Liver (tissue), 9 donors: ENCODE results near the gene NDUFA8. TPM values are rescaled to one million over a fixed set of nuclear protein-coding genes. Genes with fewer than 3 reads are reported as not detected.

Experiments
- DNase-seq: peaks from one replicate; pipeline ENCODE4 v3.0.0-alpha.2; 2017; ENCODE audit warnings: low spot score
- H3K27ac ChIP-seq, 2 donors: one replicate each; pipeline ENCODE4 v1.7.0; 2013; ENCODE audit warnings: inconsistent platforms in 2 of 2, low read length in 2 of 2, control low read depth in 1 of 2, low read depth in 1 of 2, mild to moderate bottlenecking in 1 of 2
- H3K27me3 ChIP-seq, 4 donors: one replicate each; pipeline versions ENCODE4 v1.6.1 to v1.7.0; 2013; ENCODE audit warnings: low read length in 3 of 4, inconsistent platforms in 1 of 4, mild to moderate bottlenecking in 1 of 4, moderate library complexity in 1 of 4; ENCODE audit not compliant: control insufficient read depth in 4 of 4, insufficient read depth in 4 of 4
- H3K36me3 ChIP-seq, 4 donors: one replicate each; pipeline versions ENCODE4 v1.6.1 to v1.7.0; 2013; ENCODE audit warnings: low read length in 3 of 4, mild to moderate bottlenecking in 3 of 4, low read depth in 1 of 4, moderate library complexity in 1 of 4; ENCODE audit not compliant: control insufficient read depth in 4 of 4, insufficient read depth in 3 of 4
- H3K4me1 ChIP-seq, 4 donors: one replicate each; pipeline versions ENCODE4 v1.6.1 to v1.7.0; 2013; ENCODE audit warnings: low read length in 3 of 4, mild to moderate bottlenecking in 3 of 4, moderate library complexity in 1 of 4; ENCODE audit not compliant: control insufficient read depth in 4 of 4, insufficient read depth in 4 of 4
- H3K4me3 ChIP-seq, 3 donors: one replicate each; pipeline versions ENCODE4 v1.6.1 to v1.7.0; 2013; ENCODE audit warnings: low read length in 3 of 3, control low read depth in 1 of 3, low read depth in 1 of 3, mild to moderate bottlenecking in 1 of 3
- H3K9ac ChIP-seq, 2 donors: one replicate each; pipeline ENCODE4 v1.7.0; 2013; ENCODE audit warnings: low read length in 2 of 2, mild to moderate bottlenecking in 2 of 2, moderate library complexity in 2 of 2, control low read depth in 1 of 2, low read depth in 1 of 2
- H3K9me3 ChIP-seq, 4 donors: one replicate each; pipeline versions ENCODE4 v1.6.1 to v1.7.0; 2013; ENCODE audit warnings: low read length in 3 of 4; ENCODE audit not compliant: control insufficient read depth in 4 of 4
- EGR1 ChIP-seq, 2 donors: IDR thresholded peaks; 2 replicates each; pipeline ENCODE4 v1.6.1; 2016 to 2018; ENCODE audit warnings: antibody characterized with exemption in 2 of 2, low read depth in 2 of 2
- FOXA1 ChIP-seq: IDR thresholded peaks from 2 replicates; pipeline ENCODE4 v1.6.1; 2016; ENCODE audit warnings: antibody characterized with exemption
- FOXA2 ChIP-seq: IDR thresholded peaks from 2 replicates; pipeline ENCODE4 v1.6.1; 2016; ENCODE audit warnings: antibody characterized with exemption
- GABPA ChIP-seq, 2 donors: IDR thresholded peaks in 1 of 2; conservative IDR thresholded peaks in 1 of 2; 2 replicates each; pipeline ENCODE4 v1.6.1; 2016; ENCODE audit warnings: antibody characterized with exemption in 2 of 2, mild to moderate bottlenecking in 1 of 2, moderate library complexity in 1 of 2
- HNF4A ChIP-seq, 2 donors: conservative IDR thresholded peaks; 2 replicates each; pipeline ENCODE4 v1.6.1; 2016; ENCODE audit warnings: antibody characterized with exemption in 2 of 2, mild to moderate bottlenecking in 2 of 2
- HNF4G ChIP-seq: IDR thresholded peaks from 2 replicates; pipeline ENCODE4 v1.6.1; 2016; ENCODE audit warnings: antibody characterized with exemption
- JUND ChIP-seq, 2 donors: IDR thresholded peaks; 2 replicates each; pipeline ENCODE4 v1.6.1; 2016; ENCODE audit warnings: antibody characterized with exemption in 2 of 2
- NR2F2 ChIP-seq: IDR thresholded peaks from 2 replicates; pipeline ENCODE4 v1.6.1; 2016; ENCODE audit warnings: antibody characterized with exemption
- RAD21 ChIP-seq, 2 donors: IDR thresholded peaks; 2 replicates each; pipeline ENCODE4 v1.6.1; 2016; ENCODE audit warnings: antibody characterized with exemption in 2 of 2, mild to moderate bottlenecking in 2 of 2
- RXRA ChIP-seq, 2 donors: IDR thresholded peaks; 2 replicates each; pipeline ENCODE4 v1.6.1; 2017 to 2018; ENCODE audit warnings: antibody characterized with exemption in 2 of 2, mild to moderate bottlenecking in 1 of 2
- SP1 ChIP-seq: IDR thresholded peaks from 2 replicates; pipeline ENCODE4 v1.6.1; 2018; ENCODE audit warnings: antibody characterized with exemption, mild to moderate bottlenecking
- TAF1 ChIP-seq: conservative IDR thresholded peaks from 2 replicates; pipeline ENCODE4 v1.6.1; 2016; ENCODE audit warnings: antibody characterized with exemption, mild to moderate bottlenecking
- YY1 ChIP-seq: IDR thresholded peaks from 2 replicates; pipeline ENCODE4 v1.6.1; 2016; ENCODE audit warnings: antibody characterized with exemption, mild to moderate bottlenecking
- WGBS: extraction: QIAGEN DNeasy Blood & Tissue Kit; methylation state at CpG from one replicate; pipeline ENCODE4 v1.1.7; 2013; 5-methylcytosine and 5-hydroxymethylcytosine counted together
- polyA plus RNA-seq, 2 donors: library from polyadenylated mRNA; stranded (reverse) in 1 of 2; unstranded in 1 of 2; fragments of 200-250 nt in 1 of 2; fragments of >200 nt in 1 of 2; fragmentation: Nextera tagmentation in 1 of 2; extraction: Ambion mirVana in 1 of 2; gene quantifications; one replicate each; pipeline versions ENCODE4 v1.2.1 to v1.2.3, GENCODE V29; 2013 to 2015
- total RNA-seq, 2 donors: library from RNA; depleted of rRNA; stranded (reverse); fragments of >200 nt; gene quantifications; one replicate each; pipeline ENCODE4 v1.2.3, GENCODE V29; 2014
- TF ChIP-seq, protein P1 (sequence below): IDR thresholded peaks from 2 replicates; pipeline ENCODE4 v1.6.1; 2016; ENCODE audit warnings: antibody characterized with exemption, mild to moderate bottlenecking
- TF ChIP-seq, protein P2 (sequence below): fragments of 150-350 bp; IDR thresholded peaks from 2 replicates; pipeline ENCODE4 v1.5.1; 2017; ENCODE audit warnings: improper control_type of control experiment, low read depth, low read length; ENCODE audit not compliant: missing input control
- TF ChIP-seq, protein P3 (sequence below): IDR thresholded peaks from 2 replicates; pipeline ENCODE4 v1.6.1; 2016; ENCODE audit warnings: antibody characterized with exemption
- TF ChIP-seq, protein P4 (sequence below): IDR thresholded peaks from 2 replicates; pipeline ENCODE4 v1.6.1; 2016; ENCODE audit warnings: antibody characterized with exemption
- donor health status: healthy.
- donor health status: healthy.
- donor health status: healthy.
- donor health status: healthy.
- donor health status: healthy.

NDUFA8 gene
- total and polyA plus RNA-seq, 4 donors: 24.9 to 51.9 (median 38.8) TPM

DNA sequence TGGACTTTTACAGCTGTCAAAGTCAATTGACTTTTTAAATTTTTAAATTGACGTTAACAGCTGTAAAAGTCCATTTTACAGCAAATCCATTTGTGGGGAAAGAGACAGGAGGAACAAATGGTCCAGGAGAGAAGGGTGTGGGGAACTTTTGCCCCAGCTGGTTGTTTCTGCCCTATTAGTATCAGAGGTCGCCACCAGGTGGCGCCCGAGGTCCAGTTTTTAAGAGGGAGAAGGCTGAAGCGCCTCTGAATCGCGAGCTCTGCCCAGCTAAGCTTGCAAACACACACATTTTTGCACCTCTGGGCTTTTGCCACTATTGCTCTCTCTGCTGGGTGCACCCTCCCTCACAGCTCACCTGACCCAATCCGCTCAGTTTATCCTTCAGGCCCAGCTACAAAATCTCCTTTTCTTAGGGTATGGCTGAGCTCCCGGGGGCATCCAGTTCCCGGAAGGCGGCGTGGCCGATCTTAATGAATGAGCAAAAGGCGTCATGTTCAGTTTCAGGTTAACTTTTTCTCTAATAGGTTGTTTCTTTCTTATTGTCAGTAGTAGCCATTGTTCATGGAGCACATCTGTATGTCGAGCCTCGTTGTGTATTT is 60.2 kb downstream of the NDUFA8 start (continued):
- TF ChIP-seq, protein P1, sequence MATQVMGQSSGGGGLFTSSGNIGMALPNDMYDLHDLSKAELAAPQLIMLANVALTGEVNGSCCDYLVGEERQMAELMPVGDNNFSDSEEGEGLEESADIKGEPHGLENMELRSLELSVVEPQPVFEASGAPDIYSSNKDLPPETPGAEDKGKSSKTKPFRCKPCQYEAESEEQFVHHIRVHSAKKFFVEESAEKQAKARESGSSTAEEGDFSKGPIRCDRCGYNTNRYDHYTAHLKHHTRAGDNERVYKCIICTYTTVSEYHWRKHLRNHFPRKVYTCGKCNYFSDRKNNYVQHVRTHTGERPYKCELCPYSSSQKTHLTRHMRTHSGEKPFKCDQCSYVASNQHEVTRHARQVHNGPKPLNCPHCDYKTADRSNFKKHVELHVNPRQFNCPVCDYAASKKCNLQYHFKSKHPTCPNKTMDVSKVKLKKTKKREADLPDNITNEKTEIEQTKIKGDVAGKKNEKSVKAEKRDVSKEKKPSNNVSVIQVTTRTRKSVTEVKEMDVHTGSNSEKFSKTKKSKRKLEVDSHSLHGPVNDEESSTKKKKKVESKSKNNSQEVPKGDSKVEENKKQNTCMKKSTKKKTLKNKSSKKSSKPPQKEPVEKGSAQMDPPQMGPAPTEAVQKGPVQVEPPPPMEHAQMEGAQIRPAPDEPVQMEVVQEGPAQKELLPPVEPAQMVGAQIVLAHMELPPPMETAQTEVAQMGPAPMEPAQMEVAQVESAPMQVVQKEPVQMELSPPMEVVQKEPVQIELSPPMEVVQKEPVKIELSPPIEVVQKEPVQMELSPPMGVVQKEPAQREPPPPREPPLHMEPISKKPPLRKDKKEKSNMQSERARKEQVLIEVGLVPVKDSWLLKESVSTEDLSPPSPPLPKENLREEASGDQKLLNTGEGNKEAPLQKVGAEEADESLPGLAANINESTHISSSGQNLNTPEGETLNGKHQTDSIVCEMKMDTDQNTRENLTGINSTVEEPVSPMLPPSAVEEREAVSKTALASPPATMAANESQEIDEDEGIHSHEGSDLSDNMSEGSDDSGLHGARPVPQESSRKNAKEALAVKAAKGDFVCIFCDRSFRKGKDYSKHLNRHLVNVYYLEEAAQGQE: no peak
- TF ChIP-seq GABPA (IDR thresholded peaks at IDR 0.05 in 1 of 2, conservative IDR thresholded peaks at IDR 0.05 in 1 of 2) (no peak), FOXA2 (no peak), YY1 (no peak), HNF4G (no peak)

DNA sequence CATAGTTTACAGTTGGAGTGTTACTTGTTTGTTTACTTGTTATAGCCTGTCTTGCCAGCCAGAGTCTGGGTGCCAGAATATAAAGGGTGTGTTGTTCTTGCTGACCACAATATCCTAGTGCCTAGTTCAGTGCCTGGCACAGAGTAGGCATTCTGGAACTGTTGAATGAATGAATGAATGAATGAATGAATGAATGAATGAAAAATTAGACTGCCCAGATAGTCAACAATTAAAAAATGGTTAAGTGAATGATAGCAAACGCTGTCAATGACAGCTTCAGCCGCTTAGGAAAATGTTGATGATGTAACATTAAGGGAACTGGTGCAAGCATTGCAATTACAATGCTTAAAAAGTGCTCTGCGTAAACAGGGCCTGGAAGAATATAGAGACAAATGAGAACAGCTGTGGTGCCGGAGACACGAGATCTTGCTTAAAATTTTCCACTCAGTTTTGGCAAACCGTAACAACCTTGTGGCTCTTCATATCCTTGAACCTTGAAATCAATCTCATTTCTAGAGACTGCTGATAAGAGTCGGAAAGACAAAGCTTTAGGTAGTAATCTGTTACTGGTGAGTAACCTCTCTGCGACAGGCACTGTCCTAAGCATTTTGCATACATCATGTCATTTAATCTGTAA is 61.8 kb downstream of the NDUFA8 start:
- no peaks in the 10 kb centered on the region for H3K27me3 ChIP-seq
- DNase-seq: no peak
- H3K9ac ChIP-seq: no peak overlapping the region
- no peaks in the 10 kb centered on the region for H3K36me3 ChIP-seq
- 60% methylated on average over 8 of the region's 8 CpGs for WGBS
- TF ChIP-seq YY1: no peak
- TF ChIP-seq FOXA2: no peak
- H3K4me1 ChIP-seq: peaks cover 2 to 9% (median 5%) of the 10 kb centered on the region in 4 donors
- no peaks in the 10 kb centered on the region for H3K9me3 ChIP-seq
- H3K4me3 ChIP-seq: no peak overlapping the region
- H3K27ac ChIP-seq: no peak overlapping the region

DNA sequence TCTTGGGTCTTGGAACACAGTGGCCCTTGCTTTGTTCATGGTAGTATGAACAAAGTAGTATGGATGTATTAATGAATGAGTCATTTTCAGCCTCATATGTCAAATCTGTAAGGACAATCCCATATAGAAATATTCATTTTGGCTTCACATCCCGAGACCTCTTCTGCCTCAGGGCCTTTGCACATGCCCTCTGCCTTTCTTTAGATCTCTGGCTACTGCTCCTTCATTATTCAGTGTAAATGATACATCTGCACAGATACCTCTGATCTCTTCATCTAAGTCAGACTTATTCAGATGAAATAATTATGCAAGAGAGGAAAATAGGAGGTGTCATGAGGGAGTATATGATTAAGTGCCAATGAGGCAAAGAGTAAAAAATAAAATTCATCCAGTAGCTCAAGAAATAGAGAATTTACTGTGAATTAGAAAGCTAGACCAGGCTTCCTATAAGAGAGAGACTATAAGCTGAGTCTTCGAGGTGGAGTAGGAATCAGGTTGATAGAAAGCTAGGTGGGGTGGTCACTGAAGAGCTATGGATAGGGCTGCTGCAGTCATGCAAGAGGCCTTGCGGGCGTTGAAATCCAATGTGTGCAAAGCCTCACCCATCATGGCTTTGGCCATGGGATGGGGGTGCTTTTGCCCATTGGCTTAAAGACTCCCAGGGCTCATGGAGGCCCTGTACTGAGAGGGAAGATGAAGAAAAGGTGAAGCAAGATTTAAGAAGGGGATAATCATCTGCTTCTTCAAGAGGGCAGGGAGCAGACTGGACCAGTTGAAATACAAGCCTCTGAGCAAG is 62.8 kb downstream of the NDUFA8 start:
- Histone ChIP-seq H3K27ac (no peak overlapping the region), H3K27me3 (no peaks in the 10 kb centered on the region), H3K9me3 (no peaks in the 10 kb centered on the region), H3K36me3 (no peaks in the 10 kb centered on the region), H3K4me1 (peaks cover 2 to 17% (median 12%) of the 10 kb centered on the region in 4 donors), H3K4me3 (no peak overlapping the region), H3K9ac (no peak overlapping the region)
- no peak for DNase-seq
- 80% methylated on average over 4 of the region's 4 CpGs for WGBS
- TF ChIP-seq, protein P2, sequence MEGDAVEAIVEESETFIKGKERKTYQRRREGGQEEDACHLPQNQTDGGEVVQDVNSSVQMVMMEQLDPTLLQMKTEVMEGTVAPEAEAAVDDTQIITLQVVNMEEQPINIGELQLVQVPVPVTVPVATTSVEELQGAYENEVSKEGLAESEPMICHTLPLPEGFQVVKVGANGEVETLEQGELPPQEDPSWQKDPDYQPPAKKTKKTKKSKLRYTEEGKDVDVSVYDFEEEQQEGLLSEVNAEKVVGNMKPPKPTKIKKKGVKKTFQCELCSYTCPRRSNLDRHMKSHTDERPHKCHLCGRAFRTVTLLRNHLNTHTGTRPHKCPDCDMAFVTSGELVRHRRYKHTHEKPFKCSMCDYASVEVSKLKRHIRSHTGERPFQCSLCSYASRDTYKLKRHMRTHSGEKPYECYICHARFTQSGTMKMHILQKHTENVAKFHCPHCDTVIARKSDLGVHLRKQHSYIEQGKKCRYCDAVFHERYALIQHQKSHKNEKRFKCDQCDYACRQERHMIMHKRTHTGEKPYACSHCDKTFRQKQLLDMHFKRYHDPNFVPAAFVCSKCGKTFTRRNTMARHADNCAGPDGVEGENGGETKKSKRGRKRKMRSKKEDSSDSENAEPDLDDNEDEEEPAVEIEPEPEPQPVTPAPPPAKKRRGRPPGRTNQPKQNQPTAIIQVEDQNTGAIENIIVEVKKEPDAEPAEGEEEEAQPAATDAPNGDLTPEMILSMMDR: no peak
- no peak for TF ChIP-seq YY1
- no peak for TF ChIP-seq TAF1
- no peak for TF ChIP-seq GABPA (IDR thresholded peaks at IDR 0.05 in 1 of 2, conservative IDR thresholded peaks at IDR 0.05 in 1 of 2)
- no peak for TF ChIP-seq HNF4A (conservative IDR thresholded peaks at IDR 0.05)
- no peak for TF ChIP-seq NR2F2
- no peak for TF ChIP-seq JUND (IDR thresholded peaks at IDR 0.05)
- TF ChIP-seq RAD21 (IDR thresholded peaks at IDR 0.05): no peak
- TF ChIP-seq RXRA (IDR thresholded peaks at IDR 0.05): no peak
- TF ChIP-seq, protein P3, sequence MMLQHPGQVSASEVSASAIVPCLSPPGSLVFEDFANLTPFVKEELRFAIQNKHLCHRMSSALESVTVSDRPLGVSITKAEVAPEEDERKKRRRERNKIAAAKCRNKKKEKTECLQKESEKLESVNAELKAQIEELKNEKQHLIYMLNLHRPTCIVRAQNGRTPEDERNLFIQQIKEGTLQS: no peak
- TF ChIP-seq HNF4G: no peak
- TF ChIP-seq, protein P1: no peak
- TF ChIP-seq, protein P4, sequence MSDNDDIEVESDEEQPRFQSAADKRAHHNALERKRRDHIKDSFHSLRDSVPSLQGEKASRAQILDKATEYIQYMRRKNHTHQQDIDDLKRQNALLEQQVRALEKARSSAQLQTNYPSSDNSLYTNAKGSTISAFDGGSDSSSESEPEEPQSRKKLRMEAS: no peak
- TF ChIP-seq FOXA2: no peak
- no peak for TF ChIP-seq EGR1 (IDR thresholded peaks at IDR 0.05; ENCODE audit: low read depth in 2 of 2)
- no peak for TF ChIP-seq SP1
- no peak for TF ChIP-seq FOXA1
